ENCODE data around the gene DLG1.

- TF ChIP-seq CTCF (IDR thresholded peaks at IDR 0.05) (no peak), EP300 (IDR thresholded peaks at IDR 0.05) (no peak)
Measured at GRCh38 chr3:197343111-197343510, 44.7 kb upstream of the DLG1 start.

Data from stomach (tissue), 4 donors.